Erythroblast (primary cell): ENCODE results near the gene RFX2.

Source experiments
- GATA1 ChIP-seq: IDR thresholded peaks from 2 replicates; pipeline ENCODE4 v1.6.1; 2011; ENCODE audit warnings: low read depth, mild to moderate bottlenecking, control low read depth, low read length, moderate library complexity
- POLR2A ChIP-seq: IDR thresholded peaks from 2 replicates; pipeline ENCODE4 v1.6.1; 2011; ENCODE audit warnings: mild to moderate bottlenecking, low read length

- no peak for TF ChIP-seq POLR2A
- no peak for TF ChIP-seq GATA1
Observed at GRCh38 chr19:6033744-6034264, 76.5 kb downstream of the RFX2 start.
